Right renal pelvis (tissue), 4 donors: ENCODE results near the gene ARHGAP21. TPM values are rescaled to one million over a fixed set of nuclear protein-coding genes. Genes with fewer than 3 reads are reported as not detected.

ENCODE experiments used
- DNase-seq, 4 donors: peaks; one replicate each; pipeline ENCODE4 v3.0.0-alpha.2; 2013; ENCODE audit warnings: low read depth in 4 of 4, low spot score in 3 of 4, missing footprints in 1 of 4
- polyA plus RNA-seq, 4 donors: library from polyadenylated mRNA; unstranded; fragments of 120-200 nt; gene quantifications; one replicate each; pipeline ENCODE4 v1.2.1, GENCODE V29; 2013; ENCODE audit not compliant: insufficient read length in 4 of 4

ARHGAP21 gene
- polyA plus RNA-seq, 4 donors = 63.0 to 93.2 (median 71.6) TPM

DNA sequence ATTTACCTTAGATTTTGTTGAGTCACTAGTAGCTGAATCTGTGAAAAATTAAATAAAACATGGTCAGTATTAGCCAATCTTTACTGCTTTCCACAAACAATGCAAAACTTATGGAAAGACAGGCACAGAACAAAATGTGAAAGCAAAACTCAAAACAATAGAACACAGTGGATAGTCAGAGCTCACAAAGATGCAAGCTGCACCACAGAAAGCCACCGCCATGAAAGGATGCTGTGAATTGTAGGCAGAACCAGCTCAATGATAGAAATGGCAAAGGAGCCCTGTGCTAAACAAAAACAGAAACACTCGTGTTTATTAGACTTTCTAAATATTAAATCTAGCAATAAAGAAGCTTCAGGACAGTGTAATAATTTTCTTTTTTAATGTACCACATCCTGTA lies 134.4 kb downstream of the ARHGAP21 start:
- DNase-seq = no peak

DNA sequence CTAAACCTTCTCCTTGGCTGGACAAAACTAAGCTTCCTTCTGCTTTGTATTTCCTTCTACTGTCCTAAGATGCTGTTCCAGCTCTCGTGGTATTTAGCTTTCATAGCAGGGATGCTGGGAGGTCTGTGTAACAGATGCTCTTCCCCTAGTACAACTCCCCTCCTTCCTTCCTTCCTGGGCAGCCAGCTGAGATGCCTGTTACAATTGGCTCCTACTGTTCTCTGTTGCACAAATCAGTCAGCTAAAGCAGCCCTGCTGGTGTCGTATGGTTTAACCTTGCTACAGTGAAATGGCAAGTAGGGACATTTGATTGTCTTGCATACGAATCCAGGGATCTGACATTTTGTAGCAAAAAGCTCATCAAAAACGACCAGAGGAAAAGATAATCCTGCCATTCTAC lies 143.8 kb downstream of the ARHGAP21 start:
- DNase-seq = no peak

DNA sequence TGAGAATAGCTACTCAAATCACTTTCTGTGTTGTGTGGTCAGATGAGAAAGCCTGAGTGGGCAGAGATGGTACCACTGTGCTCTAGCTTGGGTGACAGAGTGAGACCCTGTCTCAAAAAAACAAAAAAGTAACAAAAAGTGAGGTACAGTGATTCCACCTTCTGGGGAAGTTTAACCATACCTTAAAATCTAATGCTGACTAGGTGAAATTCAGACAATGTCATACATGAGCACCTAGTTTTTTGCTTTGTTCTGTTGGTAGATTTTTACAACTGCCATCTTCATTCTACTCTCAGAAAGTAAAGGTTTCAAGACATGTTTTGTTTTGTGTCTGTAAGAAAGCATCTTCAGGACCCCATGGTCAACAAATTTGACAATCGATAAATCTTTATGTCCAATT lies 144.2 kb downstream of the ARHGAP21 start:
- DNase-seq = no peak

DNA sequence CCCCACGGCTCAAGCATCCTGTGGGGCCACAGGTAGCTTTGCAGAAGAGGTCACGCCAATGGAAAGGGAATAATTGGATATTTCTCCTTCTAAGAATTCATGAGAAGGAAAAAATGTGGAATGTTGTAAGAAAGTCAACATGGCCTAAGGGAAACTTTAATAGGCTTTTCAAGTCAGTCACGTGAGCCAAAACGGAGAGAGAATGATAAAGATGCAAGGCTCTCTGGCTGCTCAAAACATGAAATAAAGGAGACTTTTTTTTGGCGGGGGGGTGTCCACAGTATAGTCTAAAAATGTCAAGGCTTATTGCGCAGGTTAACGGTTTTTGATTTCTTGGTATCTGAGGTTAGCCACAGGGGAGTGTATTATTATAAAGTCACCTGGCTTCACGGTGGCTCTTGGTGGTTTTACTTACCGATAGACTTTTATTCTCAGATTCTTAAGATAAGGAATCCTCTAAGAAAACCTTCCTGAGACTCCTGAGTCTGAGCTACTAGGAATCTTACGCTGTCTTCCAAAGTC lies 148.1 kb downstream of the ARHGAP21 start:
- DNase-seq = no peak

DNA sequence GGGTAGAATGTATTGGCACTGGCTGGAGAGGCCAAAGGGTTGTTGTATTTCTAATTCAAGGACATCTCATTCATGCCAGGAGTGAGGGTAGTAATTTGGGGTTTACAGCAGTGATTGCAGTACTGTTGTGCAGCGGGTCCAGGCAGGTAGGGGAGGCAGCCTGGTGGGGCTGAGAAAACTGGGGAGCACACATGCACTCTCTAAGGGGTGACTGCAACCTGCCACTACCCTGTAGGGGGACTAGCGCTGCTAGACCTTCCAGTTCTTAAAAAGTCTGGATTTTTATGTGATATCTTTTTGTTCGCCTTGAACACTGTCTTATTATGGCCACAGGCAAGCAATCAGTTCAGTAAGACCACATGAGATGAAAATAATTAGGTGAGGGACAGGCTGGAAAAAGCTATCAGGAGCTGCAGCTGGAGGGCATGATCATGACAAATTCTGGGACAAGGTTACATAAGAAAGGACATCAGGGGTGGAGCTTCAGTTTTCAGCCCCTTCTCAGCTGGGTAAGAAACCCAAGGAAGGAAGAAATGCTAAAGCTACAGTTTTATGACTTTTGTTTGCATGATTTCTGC lies 149.0 kb downstream of the ARHGAP21 start:
- DNase-seq = no peak

GRCh38 chr10:24574161-24574560 lies 149.5 kb downstream of the ARHGAP21 start:
- DNase-seq = no peak

DNA sequence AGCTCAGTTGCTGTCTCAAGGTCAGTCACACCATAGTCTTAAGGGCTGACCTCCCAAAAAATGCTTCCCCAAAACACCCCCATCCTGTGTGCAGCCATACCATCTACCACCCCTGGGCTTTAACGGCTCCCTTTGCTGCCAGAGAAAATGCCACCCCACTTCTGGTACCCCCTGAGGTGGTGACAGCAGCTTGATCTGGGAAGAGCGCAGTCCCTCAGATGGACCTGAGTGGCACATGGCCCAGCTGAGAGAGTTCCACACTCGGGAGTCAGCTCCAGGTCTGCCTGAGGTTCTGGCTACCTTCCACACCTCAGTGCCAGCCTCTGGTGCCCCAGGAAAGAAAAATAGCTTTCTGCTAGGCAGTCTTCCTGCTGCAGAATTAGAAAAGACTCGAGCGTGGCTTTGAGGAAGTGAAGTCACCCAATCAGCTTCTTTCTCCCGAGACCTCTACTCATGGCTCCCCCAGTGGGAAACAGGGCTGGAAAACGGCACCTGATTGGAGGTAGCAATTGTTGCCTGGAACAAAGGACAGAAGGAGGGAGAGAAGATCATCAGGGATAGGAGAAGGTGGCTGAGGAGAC lies 151.7 kb downstream of the ARHGAP21 start:
- DNase-seq = no peak

DNA sequence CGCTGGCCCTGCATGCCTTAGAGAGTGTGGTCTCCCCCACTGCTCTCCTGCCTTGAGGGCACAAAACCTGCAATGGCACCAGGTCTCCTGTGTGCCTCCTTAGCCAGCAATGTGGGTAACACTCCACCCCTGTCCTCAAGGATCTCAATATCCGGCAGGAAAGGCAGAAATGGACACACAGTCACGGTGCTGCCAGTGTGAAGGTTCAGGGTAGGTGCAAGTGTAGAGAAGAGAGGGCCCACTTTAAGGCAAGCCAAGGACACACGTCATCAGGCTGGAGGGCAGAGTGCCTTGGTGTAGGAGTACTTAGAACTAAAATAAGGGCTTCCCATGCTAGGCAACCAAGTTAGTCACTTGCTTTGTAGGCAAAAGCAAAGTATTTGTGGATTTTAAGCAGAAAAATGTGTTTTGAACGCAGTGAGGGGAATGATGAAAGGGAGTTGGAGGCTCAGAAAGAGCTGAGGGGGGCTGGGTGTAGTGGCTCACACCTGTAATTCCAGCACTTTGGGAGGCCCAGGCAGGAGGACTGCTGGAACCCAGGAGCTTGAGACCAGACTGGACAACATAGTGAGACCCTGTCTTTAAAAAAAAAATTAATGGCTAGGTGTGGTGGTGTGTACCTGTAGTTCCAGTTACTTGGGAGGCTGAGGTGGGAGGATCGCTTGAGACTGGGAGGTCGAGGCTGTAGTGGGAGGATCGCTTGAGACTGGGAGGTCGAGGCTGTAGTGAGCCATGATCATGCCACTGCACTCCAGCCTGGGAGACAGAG lies 152.8 kb downstream of the ARHGAP21 start:
- DNase-seq = no peak

DNA sequence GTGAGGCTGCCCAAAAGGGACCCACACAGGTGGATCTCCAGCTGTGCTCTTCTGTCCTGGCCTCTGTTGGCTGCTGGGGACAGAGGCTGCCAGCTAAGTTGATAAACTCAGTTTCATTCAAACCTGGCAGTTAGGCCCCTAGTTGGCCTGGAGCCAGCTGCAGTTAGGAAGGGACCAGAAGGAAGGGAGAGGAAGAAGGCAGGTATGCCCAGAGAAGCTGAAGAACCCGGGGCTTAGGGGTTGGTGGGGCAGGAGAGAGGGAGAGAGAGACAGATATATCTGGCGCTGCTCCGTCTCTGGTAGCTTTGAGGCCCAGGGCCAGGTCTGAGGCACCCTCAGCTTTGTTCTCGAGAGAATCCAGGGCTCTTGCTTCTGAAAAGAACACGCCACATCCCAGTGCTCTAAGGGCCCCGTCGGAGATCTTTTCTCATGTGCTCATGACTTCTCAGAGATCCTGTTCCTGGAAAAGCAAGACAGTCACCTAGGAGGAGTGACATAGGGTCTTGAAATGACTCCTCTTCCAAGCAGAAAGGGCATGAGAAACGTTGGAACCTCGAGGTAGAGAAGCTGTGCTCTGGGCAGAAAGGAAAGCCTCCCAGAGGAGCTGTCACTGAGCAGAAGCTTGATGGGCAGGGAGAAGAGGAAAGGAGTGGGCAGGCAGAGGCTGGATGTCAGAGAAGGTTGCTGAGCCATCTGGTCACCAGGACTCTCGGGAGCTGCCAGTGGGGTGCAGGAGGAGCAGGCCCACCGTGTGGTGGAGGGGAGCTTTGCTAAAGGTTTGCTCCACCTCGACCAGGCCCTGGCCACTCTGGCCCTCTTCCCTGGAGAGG lies 153.6 kb downstream of the ARHGAP21 start:
- no peak for DNase-seq

DNA sequence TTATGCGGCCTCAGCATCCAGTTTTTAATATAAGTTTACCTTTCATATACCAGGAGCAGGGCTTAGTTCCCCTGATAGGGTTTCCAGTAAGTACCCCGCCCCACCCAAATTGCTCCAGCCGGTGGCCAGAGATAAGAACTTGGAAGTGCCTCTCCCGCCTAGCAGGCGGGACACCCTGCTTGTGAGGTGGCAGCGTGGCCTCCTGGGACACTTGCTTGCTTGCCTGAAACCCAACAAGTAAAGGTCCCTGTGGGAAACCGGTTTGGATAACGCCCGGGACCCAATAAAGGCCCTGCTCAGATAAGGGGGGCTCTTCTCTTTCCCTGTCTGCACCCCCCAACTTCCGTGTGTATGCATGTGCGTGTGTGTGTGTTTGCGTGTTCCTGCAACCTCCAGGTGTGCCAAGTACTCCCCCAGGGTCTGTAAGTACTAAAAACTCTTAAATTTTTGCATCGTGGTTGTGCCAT lies 154.3 kb downstream of the ARHGAP21 start:
- no peak for DNase-seq

DNA sequence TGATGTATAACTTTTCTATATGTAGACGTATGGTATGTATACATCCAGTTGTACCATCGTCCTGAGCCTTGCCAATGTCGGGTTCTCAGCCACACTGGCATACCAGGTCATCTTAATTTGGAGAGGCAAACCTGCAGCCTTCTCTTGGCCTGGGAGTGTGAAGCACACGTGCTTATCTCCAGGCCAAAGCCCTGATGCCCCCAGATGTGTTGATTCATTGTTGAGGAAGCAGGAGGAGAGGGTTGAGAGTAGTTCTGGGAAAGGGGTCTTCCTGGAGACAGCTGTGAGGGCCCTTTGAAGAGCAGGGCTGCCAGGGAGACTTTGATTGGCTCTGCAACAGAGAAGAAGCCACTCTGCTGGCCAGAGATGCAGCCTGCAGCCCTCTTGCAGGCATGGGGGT lies 155.6 kb downstream of the ARHGAP21 start:
- no peak for DNase-seq

- peak in 1 of 4 donors; percentile 14 for DNase-seq
These were observed 162.2 kb downstream of the ARHGAP21 start for GRCh38 chr10:24561453-24561852.

GRCh38 chr10:24556750-24557742 lies 166.6 kb downstream of the ARHGAP21 start:
- DNase-seq = peak; percentile 38 to 61 (median 49)

DNA sequence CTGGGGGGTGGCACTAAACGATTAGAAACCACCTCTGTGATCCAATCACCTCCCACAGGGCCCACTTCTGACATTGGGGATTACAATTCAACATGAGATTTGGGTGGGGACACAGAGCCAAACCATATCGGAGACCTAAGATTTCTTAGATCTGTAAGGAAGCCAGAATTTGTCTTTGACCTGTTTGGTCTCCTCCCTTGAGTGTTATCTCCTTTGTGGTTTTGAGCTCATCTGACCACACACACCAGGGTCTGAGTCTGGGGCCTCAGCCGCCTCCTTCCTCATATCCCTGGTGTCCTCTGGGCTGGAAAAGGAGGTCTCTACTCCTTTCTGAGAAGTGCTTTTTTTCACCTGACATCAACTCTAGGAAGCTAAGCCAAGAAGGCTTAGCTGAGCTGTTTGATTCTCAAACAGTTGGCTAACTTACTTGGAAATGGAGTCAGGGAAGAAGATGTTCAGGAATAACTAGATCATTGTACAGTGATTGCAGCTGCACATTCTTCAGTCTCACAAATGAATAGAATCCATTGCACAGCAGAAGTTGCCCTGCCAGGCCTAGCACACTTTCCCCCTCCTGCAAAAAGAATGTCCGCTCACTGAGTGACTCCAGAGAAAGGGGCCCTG lies 167.4 kb downstream of the ARHGAP21 start:
- DNase-seq = no peak

GRCh38 chr10:24554036-24554435 lies 169.7 kb downstream of the ARHGAP21 start:
- DNase-seq = no peak

- DNase-seq = no peak
These were observed 170.6 kb downstream of the ARHGAP21 start for GRCh38 chr10:24553051-24553612.

DNA sequence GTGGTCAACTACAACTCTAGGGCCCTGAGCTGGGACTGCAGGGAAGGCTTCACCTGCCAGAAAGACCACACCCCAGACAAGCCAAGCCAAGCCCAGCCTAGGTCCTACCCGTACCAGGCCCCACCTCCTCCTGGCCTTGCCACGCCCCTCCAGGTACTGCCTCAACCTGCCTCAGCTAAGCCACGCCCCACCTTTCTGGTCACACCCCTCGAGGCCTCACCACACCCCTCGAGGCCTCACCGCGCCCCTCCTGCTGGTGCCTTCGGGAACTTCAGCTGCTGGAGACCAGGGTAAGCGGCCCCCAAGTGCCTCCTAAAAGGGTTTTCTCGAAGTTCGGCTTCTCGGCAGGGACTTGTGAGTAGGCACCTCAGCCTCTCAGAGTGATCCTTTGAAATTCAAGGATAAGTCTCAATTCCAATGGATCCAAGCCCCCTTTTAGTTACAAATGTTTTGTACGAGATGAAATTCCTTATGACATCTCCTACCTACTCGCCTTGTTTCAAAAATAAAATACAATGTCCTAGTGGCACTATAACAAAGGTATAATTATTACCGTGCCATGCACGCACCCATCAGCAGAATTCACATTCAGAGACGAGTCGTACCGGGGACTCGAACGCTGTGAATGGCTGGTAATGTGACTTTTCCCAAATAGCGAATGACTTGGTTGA lies 171.2 kb downstream of the ARHGAP21 start:
- DNase-seq = no peak

DNA sequence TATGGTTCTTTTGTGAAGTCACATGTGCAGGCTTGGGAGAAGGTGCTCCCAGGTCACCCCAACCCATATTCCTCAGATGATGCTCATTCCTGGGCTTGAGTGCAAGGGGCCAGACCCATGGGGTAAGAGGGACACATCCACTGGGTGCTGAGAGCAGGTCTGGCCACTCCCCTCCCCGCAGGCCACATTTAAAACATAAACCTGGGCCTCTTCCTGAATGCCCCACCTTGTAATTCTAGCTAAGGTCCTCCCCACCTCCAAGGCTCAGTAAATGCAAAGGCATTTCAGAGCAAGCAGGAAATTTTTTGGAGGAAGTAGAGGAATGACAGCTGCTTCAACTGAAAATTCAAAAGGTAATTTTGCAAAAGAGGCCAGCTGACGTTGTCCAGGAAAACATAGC lies 172.5 kb downstream of the ARHGAP21 start:
- DNase-seq = no peak
